ENCODE data around the gene CEP63.
"Not testable (repeated sequence)": the region's sequence is repeated elsewhere in the genome, so short reads cannot be mapped to it uniquely, and the experiment has no call there.

The CEP63 gene

GRCh38 chr3:134590766-134591165 is 104.9 kb downstream of the CEP63 start:
- no peak for DNase-seq (ENCODE audit: low spot score)
- in situ Hi-C loops (cut with MboI; ENCODE audit: low pct_unique_long_range_greater_than_20kb, low sequenced_read_pairs, unreplicated experiment): no loop called here
- no peak for TF ChIP-seq CTCF (IDR thresholded peaks at IDR 0.05; ENCODE audit: extremely low read depth, insufficient read depth, missing control alignments)

DNA sequence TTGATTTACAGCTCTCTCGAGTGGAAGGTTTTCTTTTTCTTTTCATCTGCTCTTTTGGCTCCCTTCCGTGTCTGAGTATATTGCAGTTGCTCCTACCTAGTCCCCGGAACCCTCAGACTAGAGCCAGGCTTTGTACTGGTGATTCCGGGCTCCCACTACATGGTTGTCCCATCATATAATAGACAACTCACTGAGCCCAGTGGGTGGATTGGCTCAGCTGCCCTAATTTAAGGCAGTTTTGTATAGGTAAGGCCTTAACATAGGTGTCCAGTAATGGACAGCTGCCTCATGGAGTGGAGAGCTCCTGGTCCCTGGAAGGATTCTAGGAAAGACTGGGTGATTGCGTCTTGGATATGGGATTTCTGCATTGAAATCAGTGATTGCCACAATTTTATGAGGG is 106.9 kb downstream of the CEP63 start:
- no peak for DNase-seq (ENCODE audit: low spot score)
- in situ Hi-C loops (cut with MboI; ENCODE audit: low pct_unique_long_range_greater_than_20kb, low sequenced_read_pairs, unreplicated experiment): no loop called here
- TF ChIP-seq CTCF (IDR thresholded peaks at IDR 0.05; ENCODE audit: extremely low read depth, insufficient read depth, missing control alignments): no peak

DNA sequence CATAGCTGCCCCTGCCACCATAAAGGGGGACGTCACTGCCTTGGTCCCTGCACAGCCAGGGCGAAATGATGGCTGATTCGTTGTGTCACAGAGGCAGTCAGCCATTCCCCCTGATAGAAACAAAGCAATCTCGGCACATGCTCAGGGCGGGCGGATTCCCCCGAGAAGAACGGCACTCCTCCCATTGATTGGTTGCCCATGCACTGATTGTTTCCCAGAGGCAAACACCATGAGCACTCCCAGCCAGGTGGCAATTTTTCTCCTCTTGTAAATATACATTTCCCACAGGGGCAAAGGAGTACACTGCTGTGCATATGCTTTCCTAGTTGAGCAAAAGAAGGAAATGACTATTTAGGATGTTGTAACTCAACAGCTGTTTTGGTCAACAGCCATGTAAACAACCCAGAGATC is 108.5 kb downstream of the CEP63 start:
- in situ Hi-C loops (cut with MboI; ENCODE audit: low pct_unique_long_range_greater_than_20kb, low sequenced_read_pairs, unreplicated experiment): no loop called here
- no peak for TF ChIP-seq CTCF (IDR thresholded peaks at IDR 0.05; ENCODE audit: extremely low read depth, insufficient read depth, missing control alignments)
- DNase-seq (ENCODE audit: low spot score): no peak

GRCh38 chr3:134594986-134595385 is 109.1 kb downstream of the CEP63 start:
- in situ Hi-C loops (cut with MboI; ENCODE audit: low pct_unique_long_range_greater_than_20kb, low sequenced_read_pairs, unreplicated experiment); DNase-seq (ENCODE audit: low spot score): not testable (repeated sequence)

GRCh38 chr3:134597390-134597970 is 111.6 kb downstream of the CEP63 start:
- in situ Hi-C loops (cut with MboI; ENCODE audit: low pct_unique_long_range_greater_than_20kb, low sequenced_read_pairs, unreplicated experiment): no loop called here
- no peak for TF ChIP-seq CTCF (IDR thresholded peaks at IDR 0.05; ENCODE audit: extremely low read depth, insufficient read depth, missing control alignments)
- no peak for DNase-seq (ENCODE audit: low spot score)

GRCh38 chr3:134598763-134599545 is 113.1 kb downstream of the CEP63 start:
- in situ Hi-C loops (cut with MboI; ENCODE audit: low pct_unique_long_range_greater_than_20kb, low sequenced_read_pairs, unreplicated experiment): no loop called here
- no peak for TF ChIP-seq CTCF (IDR thresholded peaks at IDR 0.05; ENCODE audit: extremely low read depth, insufficient read depth, missing control alignments)
- no peak for DNase-seq (ENCODE audit: low spot score)

GRCh38 chr3:134600206-134600605 is 114.3 kb downstream of the CEP63 start:
- TF ChIP-seq CTCF (IDR thresholded peaks at IDR 0.05; ENCODE audit: extremely low read depth, insufficient read depth, missing control alignments): no peak
- DNase-seq (ENCODE audit: low spot score): no peak
- in situ Hi-C loops (cut with MboI; ENCODE audit: low pct_unique_long_range_greater_than_20kb, low sequenced_read_pairs, unreplicated experiment): no loop called here
